ENCODE data around the gene MMAB. TPM values are rescaled to one million over a fixed set of nuclear protein-coding genes. Genes with fewer than 3 reads are reported as not detected.

Gene MMAB
- total RNA-seq, 1 experiment from 2014 or later = 34.6 TPM

- no peak for DNase-seq (ENCODE audit: extremely low read depth, low read depth)
These were observed 13.3 kb upstream of the MMAB start for GRCh38 chr12:109586385-109587296.

- no peak for DNase-seq (ENCODE audit: extremely low read depth, low read depth)
These were observed 10.4 kb upstream of the MMAB start for GRCh38 chr12:109583733-109584132.

GRCh38 chr12:109582636-109583035 lies 9.3 kb upstream of the MMAB start:
- no peak for DNase-seq (ENCODE audit: extremely low read depth, low read depth)

GRCh38 chr12:109581856-109582255 lies 8.6 kb upstream of the MMAB start:
- DNase-seq (ENCODE audit: extremely low read depth, low read depth) = no peak

DNA sequence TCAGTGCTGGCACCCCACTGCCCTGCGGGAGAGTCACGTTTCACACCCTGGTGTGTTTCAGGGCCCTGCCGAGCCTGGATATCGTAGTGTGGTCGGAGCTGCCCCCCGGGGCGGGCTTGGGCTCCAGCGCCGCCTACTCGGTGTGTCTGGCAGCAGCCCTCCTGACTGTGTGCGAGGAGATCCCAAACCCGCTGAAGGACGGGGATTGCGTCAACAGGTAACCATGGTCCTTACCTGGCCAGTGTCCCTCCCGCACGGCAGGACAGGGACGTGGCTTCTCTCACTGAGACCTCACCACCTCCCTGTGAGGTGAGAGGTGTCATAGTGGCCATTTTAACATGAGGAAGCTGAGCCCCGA lies 8.0 kb upstream of the MMAB start:
- DNase-seq (ENCODE audit: extremely low read depth, low read depth) = no peak

GRCh38 chr12:109580684-109581333 lies 7.5 kb upstream of the MMAB start:
- no peak for DNase-seq (ENCODE audit: extremely low read depth, low read depth)

DNA sequence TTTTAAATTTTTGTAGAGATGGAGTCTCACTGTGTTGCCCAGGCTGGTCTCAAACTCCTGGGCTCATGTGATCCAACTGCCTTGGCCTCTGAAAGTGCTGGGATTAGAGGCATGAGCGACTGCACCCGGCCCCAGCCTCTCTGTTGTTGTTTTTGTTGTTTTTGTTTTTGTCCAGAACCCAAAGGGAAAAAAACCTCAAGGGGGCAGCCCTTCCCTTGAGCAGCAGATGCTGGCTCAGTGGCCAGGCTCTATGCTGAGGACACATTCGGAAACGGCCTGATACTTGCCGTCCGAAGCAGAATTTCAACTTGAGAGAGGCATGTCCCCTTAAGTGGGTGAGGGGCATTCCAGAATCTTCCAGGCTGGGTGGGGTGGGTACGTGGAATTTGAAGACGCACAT lies 7.0 kb upstream of the MMAB start:
- no peak for DNase-seq (ENCODE audit: extremely low read depth, low read depth)

DNA sequence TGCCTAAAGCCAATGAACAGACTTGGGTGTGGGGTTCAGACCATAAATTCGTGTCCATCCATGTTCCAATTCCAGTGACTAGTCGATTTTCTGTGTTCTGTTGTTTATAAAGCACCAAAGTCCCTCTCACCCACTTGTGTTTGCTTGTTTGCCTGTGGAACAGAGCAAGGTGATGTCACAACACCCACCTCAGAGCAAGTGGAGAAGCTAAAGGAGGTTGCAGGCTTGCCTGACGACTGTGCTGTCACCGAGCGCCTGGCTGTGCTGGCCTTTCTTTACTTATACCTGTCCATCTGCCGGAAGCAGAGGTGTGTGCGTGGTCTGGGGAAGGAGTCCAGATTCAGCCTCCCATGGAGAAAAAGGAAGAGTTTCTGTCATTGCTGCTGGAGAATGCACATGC lies 6.3 kb upstream of the MMAB start:
- no peak for DNase-seq (ENCODE audit: extremely low read depth, low read depth)

- DNase-seq (ENCODE audit: extremely low read depth, low read depth) = no peak
These were observed 5.1 kb upstream of the MMAB start for GRCh38 chr12:109578330-109578927.

DNA sequence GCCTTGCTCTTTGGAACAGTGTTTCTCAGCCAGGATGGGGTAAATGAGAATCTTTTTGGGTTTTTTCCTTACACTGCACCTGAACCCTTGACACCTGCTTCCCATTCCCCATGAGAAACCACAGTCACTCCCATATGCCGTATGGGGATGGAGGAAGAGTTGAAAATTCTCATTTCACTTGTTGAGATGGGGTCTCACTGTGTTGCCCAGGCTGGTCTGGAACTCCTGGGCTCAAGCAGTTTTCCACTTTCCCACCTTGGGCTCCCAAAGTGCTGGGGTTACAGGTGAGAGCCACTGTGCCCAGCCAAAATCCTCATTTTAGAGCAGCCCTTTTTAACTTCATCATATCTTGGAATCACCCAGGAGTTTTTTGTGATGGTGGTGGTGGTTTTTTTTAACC lies 4.0 kb upstream of the MMAB start:
- DNase-seq (ENCODE audit: extremely low read depth, low read depth) = no peak

DNA sequence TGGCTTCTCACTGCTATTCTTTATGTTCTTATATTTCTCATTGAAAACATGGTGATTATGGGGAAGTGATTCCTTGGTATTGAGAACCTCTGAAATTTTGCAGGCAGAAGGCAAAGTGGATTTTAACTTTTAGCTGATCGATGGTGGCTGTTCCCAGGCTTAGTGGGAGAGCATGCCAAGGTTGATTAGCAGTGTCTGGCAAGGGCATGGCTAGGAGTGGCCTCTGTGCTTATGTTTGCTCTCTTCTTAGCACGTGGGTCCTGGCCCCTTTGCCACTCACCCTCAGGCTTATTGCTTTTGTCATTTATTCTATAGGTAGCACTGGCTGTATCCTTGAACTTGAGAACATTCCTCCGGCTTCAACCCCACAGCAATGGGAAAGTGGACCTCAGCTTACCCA lies 2.4 kb upstream of the MMAB start:
- no peak for DNase-seq (ENCODE audit: extremely low read depth, low read depth)

- no peak for DNase-seq (ENCODE audit: extremely low read depth, low read depth)
These were observed 575 bp upstream of the MMAB start for GRCh38 chr12:109573914-109574244.

GRCh38 chr12:109572506-109572845 lies 828 bp downstream of the MMAB start:
- DNase-seq (ENCODE audit: extremely low read depth, low read depth) = no peak

- DNase-seq (ENCODE audit: extremely low read depth, low read depth) = no peak
These were observed 1.4 kb downstream of the MMAB start for GRCh38 chr12:109571773-109572505.

DNA sequence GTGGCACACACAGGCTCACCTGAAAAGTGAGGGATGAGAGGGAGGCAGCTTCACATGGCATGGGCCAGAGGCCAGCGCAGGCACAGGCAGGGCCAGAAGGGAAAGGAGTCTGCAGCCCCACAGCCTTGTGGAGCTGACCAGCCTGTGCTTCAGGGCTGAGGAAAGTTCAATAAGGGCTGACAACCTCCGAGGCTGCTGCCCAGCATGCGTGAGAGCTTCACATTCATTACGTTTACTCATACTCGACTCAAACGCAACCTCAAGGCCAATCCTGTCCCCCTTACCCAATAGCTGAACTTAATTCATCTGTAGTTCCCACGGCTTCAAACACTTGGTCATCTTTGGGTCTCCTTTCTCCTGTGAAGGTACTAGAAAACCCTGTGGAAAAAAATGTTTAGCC lies 4.8 kb downstream of the MMAB start:
- no peak for DNase-seq (ENCODE audit: extremely low read depth, low read depth)

GRCh38 chr12:109567967-109568366 lies 5.3 kb downstream of the MMAB start:
- no peak for DNase-seq (ENCODE audit: extremely low read depth, low read depth)

DNA sequence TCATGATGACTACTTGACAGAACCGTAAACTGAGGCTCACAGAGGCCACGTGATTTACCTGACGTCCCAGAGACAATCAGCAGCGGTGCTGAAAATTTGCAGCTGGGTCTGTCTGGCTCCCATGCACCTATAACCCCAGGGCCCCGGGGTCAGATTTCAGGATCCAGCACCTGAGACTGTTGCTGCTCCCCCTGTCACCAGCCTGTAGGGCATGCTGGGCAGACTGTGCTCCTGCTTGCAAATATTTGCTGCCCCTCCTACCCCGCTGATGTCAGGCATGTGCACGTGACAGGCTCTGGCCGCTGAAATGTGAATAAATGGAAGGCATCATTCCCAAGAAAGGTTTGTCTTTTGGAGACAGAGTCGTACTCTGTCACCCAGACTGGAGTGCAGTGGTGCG lies 6.0 kb downstream of the MMAB start:
- DNase-seq (ENCODE audit: extremely low read depth, low read depth) = no peak

- DNase-seq (ENCODE audit: extremely low read depth, low read depth) = no peak
These were observed 6.9 kb downstream of the MMAB start for GRCh38 chr12:109566424-109566823.

DNA sequence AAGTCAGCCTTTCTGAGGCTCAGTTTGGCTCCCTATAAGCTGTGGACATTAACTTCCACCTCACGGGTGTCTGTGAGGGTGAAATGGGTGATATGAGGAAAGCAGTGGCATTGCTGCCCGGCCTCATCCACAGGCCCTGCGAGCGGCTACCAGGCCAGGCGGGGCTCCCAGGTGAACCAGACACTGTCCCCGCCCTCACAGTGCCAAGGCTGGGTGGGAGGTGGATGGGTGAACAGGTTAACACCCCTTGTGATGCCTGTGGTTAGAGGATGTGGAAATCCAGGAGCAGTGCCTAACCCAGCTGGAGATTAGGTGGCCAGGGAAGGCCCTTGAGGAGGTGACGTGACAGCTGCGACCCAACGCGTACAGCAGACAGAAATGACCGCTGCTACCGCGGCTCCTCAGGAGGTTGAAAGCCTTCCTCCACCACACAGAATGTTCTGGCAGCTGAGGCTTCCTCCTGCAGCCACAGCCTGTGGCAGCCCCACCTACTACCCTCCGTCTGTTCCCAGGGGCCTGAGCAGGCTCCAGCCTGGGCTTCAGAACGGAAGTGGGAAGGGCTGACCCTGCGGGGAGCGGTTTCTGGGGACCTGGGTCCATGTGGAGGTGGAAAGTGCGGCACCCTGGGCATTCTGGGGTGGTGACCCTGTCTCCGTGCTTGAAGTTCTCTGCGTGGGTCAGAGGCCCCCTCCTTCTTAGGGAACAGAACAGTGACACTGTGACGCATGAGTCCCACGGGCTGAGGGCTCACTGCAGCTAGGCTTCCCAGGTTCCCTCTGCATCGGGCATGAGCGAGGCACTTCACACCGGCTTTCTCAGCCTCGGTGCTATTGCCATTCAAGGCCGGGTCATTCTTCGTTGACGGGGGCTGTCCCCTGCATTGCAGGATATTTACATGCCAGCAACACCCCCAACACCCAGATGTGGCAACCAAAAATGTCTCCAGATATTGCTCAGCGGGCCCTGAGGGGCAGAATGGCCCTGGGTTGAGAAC lies 9.7 kb downstream of the MMAB start:
- no peak for DNase-seq (ENCODE audit: extremely low read depth, low read depth)

DNA sequence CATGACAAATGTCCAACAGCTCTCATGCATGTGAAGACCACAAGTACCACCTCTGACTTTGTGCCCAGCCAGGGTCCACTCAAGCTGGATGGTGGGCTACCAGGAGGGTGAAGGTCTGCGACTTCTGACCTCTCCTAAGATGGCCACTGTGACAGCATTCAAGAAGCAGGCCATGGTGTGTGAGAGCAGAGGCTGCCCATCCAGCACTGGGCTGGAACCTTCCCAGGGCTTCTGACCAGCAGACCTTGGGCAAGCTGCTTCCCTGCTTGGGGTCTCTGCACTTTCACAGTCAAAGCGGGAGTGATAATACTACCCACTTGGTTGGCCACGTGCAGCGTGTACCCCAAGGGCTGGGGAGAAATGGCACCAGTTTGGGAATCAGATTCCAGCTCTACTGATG lies 10.4 kb downstream of the MMAB start:
- no peak for DNase-seq (ENCODE audit: extremely low read depth, low read depth)

Measured in NCI-H460 (cell line).